Ascending aorta (tissue), 2 donors: Measurements from ENCODE around the gene SFT2D3. TPM values are rescaled to one million over a fixed set of nuclear protein-coding genes. Genes with fewer than 3 reads are reported as not detected.

Experiments
- DNase-seq, 2 donors: peaks; one replicate each; pipeline ENCODE4 v3.0.0-alpha.2; 2019; ENCODE audit warnings: low spot score in 2 of 2
- H3K27ac ChIP-seq, 2 donors: fragments of 200-600 bp; sonication (generic); one replicate each; pipeline ENCODE4 v1.5.1; 2016 to 2017; ENCODE audit warnings: mild to moderate bottlenecking in 1 of 2
- H3K27me3 ChIP-seq: fragments of 200-600 bp; sonication (generic); one replicate; pipeline ENCODE4 v1.5.1; 2017
- H3K36me3 ChIP-seq, 2 donors: fragments of 200-600 bp; sonication (generic); one replicate each; pipeline ENCODE4 v1.5.1; 2016
- H3K4me1 ChIP-seq, 2 donors: fragments of 200-600 bp; sonication (generic); one replicate each; pipeline ENCODE4 v1.5.1; 2016 to 2017; ENCODE audit warnings: mild to moderate bottlenecking in 1 of 2
- H3K4me3 ChIP-seq, 2 donors: fragments of 200-600 bp; sonication (generic); one replicate each; pipeline ENCODE4 v1.5.1; 2016 to 2017; ENCODE audit warnings: mild to moderate bottlenecking in 1 of 2
- H3K9me3 ChIP-seq, 2 donors: fragments of 200-600 bp; sonication (generic); one replicate each; pipeline ENCODE4 v1.5.1; 2016
- intact Hi-C: fragments of 100-400 bp; cut with DNase I; formaldehyde crosslinking; loops from one replicate; pipeline ENCODE4 v1.15.1; 2023
- total RNA-seq: library from RNA; depleted of rRNA; stranded (reverse); fragments of >200 nt; gene quantifications from one replicate; pipeline ENCODE4 v1.1.0, GENCODE V29; 2016
- TF ChIP-seq, protein P1 (sequence below), 3 experiments: fragments of 200-600 bp in 2 of 3; fragments of 450-650 bp in 1 of 3; sonication (generic) in 2 of 3; IDR thresholded peaks; one replicate each; pipeline ENCODE4 v1.5.1; 2016 to 2019; ENCODE audit warnings: antibody characterized with exemption in 3 of 3, mild to moderate bottlenecking in 1 of 3, moderate library complexity in 1 of 3

Gene SFT2D3
- total RNA-seq, 1 donor from 2014 or later = 8.3 TPM

DNA sequence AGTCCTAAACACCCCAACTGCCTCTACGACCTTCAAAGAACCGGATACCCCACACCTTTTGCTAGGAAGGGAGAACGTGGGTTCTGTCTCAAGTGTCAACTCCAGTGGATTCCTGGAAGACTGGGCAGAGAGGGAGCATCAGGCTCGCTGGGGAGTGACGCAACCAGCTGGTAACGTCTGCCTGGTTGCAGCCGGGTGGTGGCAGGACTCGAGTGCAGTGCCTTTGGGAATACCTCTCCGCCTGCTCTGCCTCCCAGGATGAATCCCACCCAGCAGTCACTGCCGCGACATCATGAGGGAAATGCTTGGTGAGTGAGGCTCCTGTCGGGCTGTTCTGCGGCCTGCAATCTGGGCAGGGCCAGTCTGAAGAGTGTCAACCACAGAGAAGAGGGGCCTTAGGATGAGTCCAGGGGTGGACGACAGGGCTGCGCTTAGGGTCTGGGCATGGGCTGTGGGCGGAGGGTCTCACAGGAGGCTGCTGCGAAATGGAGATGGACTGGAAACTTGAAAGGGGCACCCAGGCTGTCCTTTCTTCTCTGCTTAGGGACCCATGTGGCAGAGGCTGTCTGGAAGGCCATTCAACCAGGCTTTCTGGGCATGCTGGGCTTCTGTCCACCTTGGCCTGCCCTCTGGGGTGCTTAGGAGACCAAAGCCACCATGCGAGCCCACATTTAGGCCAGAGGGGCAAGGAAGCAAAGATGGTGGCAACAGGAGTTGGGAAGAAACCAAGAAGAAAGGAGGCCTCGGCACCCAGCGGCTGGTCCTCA, 42.5 kb upstream of the SFT2D3 start:
- Histone ChIP-seq H3K27ac (peak overlapping the region; percentile 73 to 82), H3K4me1 (peaks cover 38 to 50% of the 10 kb centered on the region in 2 donors), H3K27me3 (no peaks in the 10 kb centered on the region), H3K4me3 (no peak overlapping the region), H3K36me3 (peaks cover 31 to 42% of the 10 kb centered on the region in 2 donors), H3K9me3 (no peaks in the 10 kb centered on the region)
- TF ChIP-seq, protein P1, sequence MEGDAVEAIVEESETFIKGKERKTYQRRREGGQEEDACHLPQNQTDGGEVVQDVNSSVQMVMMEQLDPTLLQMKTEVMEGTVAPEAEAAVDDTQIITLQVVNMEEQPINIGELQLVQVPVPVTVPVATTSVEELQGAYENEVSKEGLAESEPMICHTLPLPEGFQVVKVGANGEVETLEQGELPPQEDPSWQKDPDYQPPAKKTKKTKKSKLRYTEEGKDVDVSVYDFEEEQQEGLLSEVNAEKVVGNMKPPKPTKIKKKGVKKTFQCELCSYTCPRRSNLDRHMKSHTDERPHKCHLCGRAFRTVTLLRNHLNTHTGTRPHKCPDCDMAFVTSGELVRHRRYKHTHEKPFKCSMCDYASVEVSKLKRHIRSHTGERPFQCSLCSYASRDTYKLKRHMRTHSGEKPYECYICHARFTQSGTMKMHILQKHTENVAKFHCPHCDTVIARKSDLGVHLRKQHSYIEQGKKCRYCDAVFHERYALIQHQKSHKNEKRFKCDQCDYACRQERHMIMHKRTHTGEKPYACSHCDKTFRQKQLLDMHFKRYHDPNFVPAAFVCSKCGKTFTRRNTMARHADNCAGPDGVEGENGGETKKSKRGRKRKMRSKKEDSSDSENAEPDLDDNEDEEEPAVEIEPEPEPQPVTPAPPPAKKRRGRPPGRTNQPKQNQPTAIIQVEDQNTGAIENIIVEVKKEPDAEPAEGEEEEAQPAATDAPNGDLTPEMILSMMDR (IDR thresholded peaks at IDR 0.05) = no peak
- DNase-seq = no peak
- intact Hi-C loops = no loop called here

DNA sequence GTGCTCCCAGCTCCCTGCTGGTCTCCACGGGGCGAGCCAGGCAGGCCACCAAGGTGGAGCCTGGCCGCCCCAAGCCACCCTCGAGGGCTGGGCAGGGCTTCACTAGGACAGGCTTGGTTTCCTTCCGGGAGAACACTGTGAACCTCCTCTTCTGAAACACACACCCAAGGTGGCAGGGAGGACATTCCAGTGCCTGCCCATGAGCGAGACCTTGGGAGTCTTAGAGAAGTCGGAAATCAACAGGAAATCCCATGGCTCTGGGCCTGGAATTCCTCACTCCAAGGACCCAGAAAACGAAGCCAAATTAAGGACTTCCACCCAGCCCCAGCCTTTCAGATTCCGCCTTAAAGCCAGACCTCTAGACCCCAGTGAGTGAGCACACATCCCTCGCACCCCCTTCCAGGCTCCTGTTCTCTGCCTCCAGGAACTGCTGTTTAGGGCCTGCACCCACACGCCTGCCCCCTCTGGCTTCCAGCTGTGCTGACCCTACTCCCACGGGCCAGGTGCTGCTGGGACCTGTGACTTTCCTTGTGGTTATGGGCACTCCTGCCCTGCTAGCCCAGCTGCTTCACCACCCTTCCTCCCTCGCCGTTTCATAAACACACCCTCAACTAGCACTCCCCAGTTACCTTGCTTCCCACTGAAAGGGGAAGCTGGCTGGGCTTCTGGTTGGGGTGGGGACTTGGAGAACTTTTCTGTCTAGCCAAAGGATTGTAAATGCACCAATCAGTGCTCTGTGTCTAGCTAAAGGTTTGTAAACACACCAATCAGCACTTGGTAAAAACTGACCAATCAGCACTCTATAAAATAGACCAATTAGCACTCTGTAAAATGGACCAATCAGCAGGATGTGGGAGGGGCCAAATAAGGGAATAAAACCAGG, 41.6 kb upstream of the SFT2D3 start:
- Histone ChIP-seq H3K4me3 (no peak overlapping the region), H3K4me1 (peaks cover 41 to 55% of the 10 kb centered on the region in 2 donors), H3K9me3 (no peaks in the 10 kb centered on the region), H3K36me3 (peaks cover 23 to 34% of the 10 kb centered on the region in 2 donors), H3K27me3 (no peaks in the 10 kb centered on the region), H3K27ac (peak overlapping the region; percentile 73 to 82)
- TF ChIP-seq, protein P1 (IDR thresholded peaks at IDR 0.05) = no peak
- intact Hi-C loops = no loop called here
- DNase-seq = no peak

DNA sequence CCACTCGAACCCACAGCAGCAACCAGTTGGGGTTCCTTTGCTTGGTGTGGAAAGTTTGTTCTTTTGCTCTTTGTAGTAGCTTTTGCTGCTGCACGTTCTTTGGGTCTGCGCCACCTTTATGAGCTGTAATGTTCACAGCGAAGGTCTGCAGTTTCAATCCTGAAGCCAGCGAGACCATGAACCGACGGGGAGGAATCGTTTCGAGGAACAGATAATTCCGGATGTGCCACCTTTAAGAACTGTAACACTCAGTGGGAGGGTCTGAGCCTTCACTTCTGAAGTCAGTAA, 41.1 kb upstream of the SFT2D3 start:
- DNase-seq = no peak
- H3K27ac ChIP-seq = peak overlapping the region; percentile 73 to 82
- peaks cover 18 to 28% of the 10 kb centered on the region in 2 donors for H3K36me3 ChIP-seq
- H3K4me3 ChIP-seq = no peak overlapping the region
- H3K9me3 ChIP-seq = no peaks in the 10 kb centered on the region
- TF ChIP-seq, protein P1 (IDR thresholded peaks at IDR 0.05) = no peak
- H3K4me1 ChIP-seq = peaks cover 41 to 60% of the 10 kb centered on the region in 2 donors
- intact Hi-C loops = no loop called here
- no peaks in the 10 kb centered on the region for H3K27me3 ChIP-seq

DNA sequence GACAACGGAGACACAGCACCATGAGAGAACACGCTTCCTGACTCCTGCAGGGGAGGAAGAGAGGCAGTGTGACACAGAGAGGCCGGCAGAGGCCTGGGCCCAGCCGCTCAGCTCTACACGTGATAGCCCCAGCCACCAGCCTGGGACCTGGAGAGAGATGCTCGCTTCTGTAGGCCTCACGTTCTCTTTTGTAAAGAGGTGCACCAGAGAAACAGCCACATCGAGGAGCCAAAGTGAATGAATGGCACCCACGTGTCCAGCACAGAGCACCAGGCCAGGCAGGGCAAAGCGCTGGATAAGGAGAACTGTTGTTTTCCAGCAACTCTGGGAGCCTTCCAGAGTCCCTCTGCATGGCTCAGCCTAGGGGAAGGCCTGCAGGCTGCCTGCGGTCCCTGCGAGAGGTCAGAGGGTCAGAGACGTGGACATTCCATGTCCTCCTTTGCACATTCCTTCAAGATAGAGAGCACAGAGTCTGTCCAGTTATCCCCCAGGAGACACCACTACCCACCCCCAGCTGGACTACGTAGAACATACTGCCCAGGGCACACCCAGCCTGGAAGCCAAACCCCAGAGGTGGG, 40.1 kb upstream of the SFT2D3 start:
- TF ChIP-seq, protein P1 (IDR thresholded peaks at IDR 0.05) = no peak
- Histone ChIP-seq H3K27me3 (no peaks in the 10 kb centered on the region), H3K36me3 (peaks cover 10 to 19% of the 10 kb centered on the region in 2 donors), H3K27ac (peak overlapping the region; percentile 60 to 82), H3K9me3 (no peaks in the 10 kb centered on the region), H3K4me3 (peak overlapping the region in 1 of 2 donors; percentile 2), H3K4me1 (peaks cover 43 to 68% of the 10 kb centered on the region in 2 donors)
- DNase-seq = no peak
- intact Hi-C loops = no loop called here

DNA sequence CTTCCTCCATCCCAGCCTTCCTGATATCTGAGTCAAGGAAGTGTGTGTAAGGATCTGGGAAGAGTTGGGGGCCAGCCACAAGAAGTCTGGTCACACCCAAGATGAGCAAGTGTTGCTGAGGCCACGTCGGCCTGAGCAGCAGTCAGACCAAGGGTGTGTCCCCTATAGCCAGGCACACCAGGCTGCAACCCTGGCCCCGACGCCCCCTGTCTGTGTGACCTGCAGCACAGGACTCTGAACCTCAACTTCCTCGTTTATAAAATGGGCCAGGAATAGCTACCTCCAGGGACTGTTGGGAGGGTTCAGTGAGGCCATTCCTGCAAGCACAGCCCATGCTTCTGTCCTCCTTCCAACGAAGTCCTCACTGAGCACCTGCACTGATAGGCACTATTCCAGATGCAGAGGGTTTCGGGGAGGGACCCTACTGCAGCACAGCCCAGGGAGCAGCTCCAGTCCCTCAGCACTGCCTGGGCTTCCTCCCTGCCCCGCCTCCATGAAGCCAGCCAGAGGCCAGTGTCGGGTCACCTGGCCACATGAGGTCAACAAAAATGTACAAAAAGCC, 39.3 kb upstream of the SFT2D3 start:
- TF ChIP-seq, protein P1 (IDR thresholded peaks at IDR 0.05) = no peak
- Histone ChIP-seq H3K36me3 (peaks cover 4 to 12% of the 10 kb centered on the region in 2 donors), H3K27ac (peak overlapping the region; percentile 60 to 82), H3K4me3 (no peak overlapping the region), H3K4me1 (peaks cover 43 to 76% of the 10 kb centered on the region in 2 donors), H3K27me3 (no peaks in the 10 kb centered on the region), H3K9me3 (no peaks in the 10 kb centered on the region)
- intact Hi-C loops = no loop called here
- peak in 1 of 2 donors; percentile 72 for DNase-seq
